WI38 (cell line): ENCODE measurements around the gene DDX52.

Source experiments
- H3K4me3 ChIP-seq: 2 replicates; pipeline ENCODE4 v1.5.1; 2011; ENCODE audit warnings: low read depth, mild to moderate bottlenecking, control low read depth, low read length
- TF ChIP-seq, protein P1 (sequence below): IDR thresholded peaks from 2 replicates; pipeline ENCODE4 v1.5.1; 2012; ENCODE audit warnings: low read depth, mild to moderate bottlenecking, control low read depth, low read length

Gene DDX52

DNA sequence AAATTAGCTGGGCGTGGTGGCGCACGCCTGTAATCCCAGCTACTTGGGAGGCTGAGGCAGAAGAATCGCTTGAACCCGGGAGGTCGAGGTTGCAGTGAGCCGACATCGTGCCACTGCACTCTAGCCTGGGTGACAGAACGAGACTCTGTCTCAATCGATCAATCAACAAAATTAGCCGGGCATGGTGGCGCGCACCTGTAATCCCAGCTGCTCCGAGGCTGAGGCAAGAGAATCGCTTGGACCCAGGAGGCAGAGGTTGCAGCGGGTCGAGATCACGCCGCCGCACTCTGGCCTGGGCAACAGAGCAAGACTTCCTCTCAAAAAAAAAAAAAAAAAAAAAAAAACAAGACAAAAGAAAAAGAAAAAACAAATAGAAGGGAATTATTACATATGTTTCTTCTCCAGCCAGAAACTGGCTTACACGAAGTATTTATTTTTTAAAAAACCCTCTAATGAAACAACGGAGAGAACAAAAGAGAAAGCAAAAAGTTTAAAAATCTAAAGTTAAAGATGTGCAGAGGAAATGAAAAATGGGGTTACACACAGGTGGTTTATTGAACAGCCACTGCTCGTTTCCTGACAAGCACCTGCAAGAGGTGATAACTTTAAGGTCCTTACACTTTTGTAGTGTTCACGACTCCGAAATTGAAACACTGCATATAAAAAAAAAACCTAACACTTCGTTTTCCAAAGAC is 35.5 kb downstream of the DDX52 start:
- TF ChIP-seq, protein P1, sequence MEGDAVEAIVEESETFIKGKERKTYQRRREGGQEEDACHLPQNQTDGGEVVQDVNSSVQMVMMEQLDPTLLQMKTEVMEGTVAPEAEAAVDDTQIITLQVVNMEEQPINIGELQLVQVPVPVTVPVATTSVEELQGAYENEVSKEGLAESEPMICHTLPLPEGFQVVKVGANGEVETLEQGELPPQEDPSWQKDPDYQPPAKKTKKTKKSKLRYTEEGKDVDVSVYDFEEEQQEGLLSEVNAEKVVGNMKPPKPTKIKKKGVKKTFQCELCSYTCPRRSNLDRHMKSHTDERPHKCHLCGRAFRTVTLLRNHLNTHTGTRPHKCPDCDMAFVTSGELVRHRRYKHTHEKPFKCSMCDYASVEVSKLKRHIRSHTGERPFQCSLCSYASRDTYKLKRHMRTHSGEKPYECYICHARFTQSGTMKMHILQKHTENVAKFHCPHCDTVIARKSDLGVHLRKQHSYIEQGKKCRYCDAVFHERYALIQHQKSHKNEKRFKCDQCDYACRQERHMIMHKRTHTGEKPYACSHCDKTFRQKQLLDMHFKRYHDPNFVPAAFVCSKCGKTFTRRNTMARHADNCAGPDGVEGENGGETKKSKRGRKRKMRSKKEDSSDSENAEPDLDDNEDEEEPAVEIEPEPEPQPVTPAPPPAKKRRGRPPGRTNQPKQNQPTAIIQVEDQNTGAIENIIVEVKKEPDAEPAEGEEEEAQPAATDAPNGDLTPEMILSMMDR, result no peak
- H3K4me3 ChIP-seq, result peak overlapping the region; percentile 93

DNA sequence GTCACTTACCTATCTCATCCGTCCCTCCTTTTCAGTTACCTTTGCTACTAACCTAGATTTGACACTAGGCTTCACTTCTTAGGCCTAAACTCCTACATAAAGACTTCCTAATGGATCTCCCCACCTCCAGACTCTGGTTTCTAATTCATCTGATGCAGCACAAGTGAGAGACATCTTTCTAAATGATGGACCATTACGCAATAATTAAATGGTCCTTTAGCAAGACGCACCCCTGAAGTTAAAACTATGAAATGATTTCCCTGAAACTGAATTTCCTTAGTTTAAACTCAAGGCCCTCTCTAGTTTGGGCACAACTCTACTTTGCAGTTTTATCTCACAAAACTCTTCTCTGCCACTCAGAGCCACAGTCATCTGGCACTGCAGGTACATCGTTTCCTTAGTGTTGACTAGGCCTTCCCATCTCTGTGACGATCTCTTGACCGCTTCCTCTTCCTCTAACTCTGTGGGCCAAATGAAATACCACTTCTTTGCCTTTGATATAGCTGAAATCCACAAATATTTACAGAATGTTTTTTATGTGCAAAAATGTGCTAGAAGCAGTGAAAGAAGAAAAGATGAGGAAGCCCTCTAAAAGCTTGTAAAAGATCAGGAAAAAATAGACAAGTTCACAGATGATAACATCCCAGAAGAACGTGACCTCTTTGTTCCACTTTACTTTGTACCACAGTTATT is 37.3 kb downstream of the DDX52 start:
- no peak overlapping the region for H3K4me3 ChIP-seq
- TF ChIP-seq, protein P1, result no peak

GRCh38 chr17:37605081-37605480 is 38.2 kb downstream of the DDX52 start:
- TF ChIP-seq, protein P1, result no peak
- no peak overlapping the region for H3K4me3 ChIP-seq

DNA sequence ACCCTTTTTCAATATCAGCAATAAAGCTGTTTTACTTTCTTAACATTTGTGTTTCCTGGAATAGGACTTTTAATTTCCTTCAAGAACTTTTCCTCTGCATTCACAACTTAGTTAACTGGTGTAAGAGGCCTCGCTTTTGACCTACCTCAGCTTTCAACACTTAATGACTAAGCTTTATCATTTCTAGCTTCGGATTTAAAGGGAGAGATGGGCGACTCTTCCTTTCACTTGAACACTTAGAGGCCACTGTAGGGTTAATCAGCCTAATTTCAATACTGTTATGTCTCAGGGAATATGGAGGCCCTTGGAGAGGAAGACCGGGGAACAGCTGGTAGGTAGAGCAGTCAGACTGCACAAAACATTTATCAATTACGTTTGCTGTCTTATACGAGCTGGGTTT is 38.7 kb downstream of the DDX52 start:
- TF ChIP-seq, protein P1, result no peak
- H3K4me3 ChIP-seq, result no peak overlapping the region

GRCh38 chr17:37598145-37598544 is 45.1 kb downstream of the DDX52 start:
- TF ChIP-seq, protein P1, result no peak

GRCh38 chr17:37592291-37592690 is 51.0 kb downstream of the DDX52 start:
- TF ChIP-seq, protein P1, result no peak
- no peak overlapping the region for H3K4me3 ChIP-seq

More at GRCh38 chr17:37598145-37598544, 45.1 kb downstream of the DDX52 start:
- no peak overlapping the region for H3K4me3 ChIP-seq

GRCh38 chr17:37585066-37585465 is 58.2 kb downstream of the DDX52 start:
- TF ChIP-seq, protein P1, result no peak
- no peak overlapping the region for H3K4me3 ChIP-seq
